Right lobe of liver (tissue), 4 donors: Measurements from ENCODE around the gene LONP2.
A peak's percentile ranks its signal among the peaks of the same experiment; 100 is the strongest.

Source experiments
- POLR2A ChIP-seq: fragments of 450-650 bp; IDR thresholded peaks from one replicate; pipeline ENCODE4 v1.6.1; 2017; ENCODE audit warnings: antibody characterized with exemption, mild to moderate bottlenecking
- TF ChIP-seq, protein P1 (sequence below), 4 donors: fragments of 200-600 bp in 3 of 4; fragments of 450-650 bp in 1 of 4; IDR thresholded peaks; one replicate each; pipeline versions ENCODE4 v1.5.1 to v1.8.0; 2016 to 2022; ENCODE audit warnings: antibody characterized with exemption in 4 of 4, mild to moderate bottlenecking in 2 of 4
- donor health status: DM: no; HTN: no; CAD: no.
- donor health status: DM: no; HTN: no; CAD: no.
- donor health status: DM: no; HTN: yes; CAD: no.

- TF ChIP-seq, protein P1, sequence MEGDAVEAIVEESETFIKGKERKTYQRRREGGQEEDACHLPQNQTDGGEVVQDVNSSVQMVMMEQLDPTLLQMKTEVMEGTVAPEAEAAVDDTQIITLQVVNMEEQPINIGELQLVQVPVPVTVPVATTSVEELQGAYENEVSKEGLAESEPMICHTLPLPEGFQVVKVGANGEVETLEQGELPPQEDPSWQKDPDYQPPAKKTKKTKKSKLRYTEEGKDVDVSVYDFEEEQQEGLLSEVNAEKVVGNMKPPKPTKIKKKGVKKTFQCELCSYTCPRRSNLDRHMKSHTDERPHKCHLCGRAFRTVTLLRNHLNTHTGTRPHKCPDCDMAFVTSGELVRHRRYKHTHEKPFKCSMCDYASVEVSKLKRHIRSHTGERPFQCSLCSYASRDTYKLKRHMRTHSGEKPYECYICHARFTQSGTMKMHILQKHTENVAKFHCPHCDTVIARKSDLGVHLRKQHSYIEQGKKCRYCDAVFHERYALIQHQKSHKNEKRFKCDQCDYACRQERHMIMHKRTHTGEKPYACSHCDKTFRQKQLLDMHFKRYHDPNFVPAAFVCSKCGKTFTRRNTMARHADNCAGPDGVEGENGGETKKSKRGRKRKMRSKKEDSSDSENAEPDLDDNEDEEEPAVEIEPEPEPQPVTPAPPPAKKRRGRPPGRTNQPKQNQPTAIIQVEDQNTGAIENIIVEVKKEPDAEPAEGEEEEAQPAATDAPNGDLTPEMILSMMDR (IDR thresholded peaks at IDR 0.05): no peak
- TF ChIP-seq POLR2A: peak; percentile 48
Measured at GRCh38 chr16:48246066-48246465, 2.0 kb downstream of the LONP2 start.
